ENCODE measurements around the gene TAOK1.

GRCh38 chr17:29376667-29377270 lies 13.4 kb upstream of the TAOK1 start:
- TF ChIP-seq, protein P1, sequence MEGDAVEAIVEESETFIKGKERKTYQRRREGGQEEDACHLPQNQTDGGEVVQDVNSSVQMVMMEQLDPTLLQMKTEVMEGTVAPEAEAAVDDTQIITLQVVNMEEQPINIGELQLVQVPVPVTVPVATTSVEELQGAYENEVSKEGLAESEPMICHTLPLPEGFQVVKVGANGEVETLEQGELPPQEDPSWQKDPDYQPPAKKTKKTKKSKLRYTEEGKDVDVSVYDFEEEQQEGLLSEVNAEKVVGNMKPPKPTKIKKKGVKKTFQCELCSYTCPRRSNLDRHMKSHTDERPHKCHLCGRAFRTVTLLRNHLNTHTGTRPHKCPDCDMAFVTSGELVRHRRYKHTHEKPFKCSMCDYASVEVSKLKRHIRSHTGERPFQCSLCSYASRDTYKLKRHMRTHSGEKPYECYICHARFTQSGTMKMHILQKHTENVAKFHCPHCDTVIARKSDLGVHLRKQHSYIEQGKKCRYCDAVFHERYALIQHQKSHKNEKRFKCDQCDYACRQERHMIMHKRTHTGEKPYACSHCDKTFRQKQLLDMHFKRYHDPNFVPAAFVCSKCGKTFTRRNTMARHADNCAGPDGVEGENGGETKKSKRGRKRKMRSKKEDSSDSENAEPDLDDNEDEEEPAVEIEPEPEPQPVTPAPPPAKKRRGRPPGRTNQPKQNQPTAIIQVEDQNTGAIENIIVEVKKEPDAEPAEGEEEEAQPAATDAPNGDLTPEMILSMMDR (conservative IDR thresholded peaks at IDR 0.05; ENCODE audit: low read length) = no peak
- TF ChIP-seq EZH2phosphoT487 (IDR thresholded peaks at IDR 0.05; ENCODE audit: borderline replicate concordance) = no peak
